Tibial artery (tissue), 4 donors: Measurements from ENCODE around the gene PPL.

Source experiments
- DNase-seq, 2 donors: peaks; one replicate each; pipeline ENCODE4 v3.0.0-alpha.2; 2019
- H3K27ac ChIP-seq, 2 donors: fragments of 200-600 bp; sonication (generic) in 1 of 2; 1 replicate in 1 of 2; 2 replicates in 1 of 2; pipeline ENCODE4 v1.5.1; 2018 to 2019; ENCODE audit warnings: mild to moderate bottlenecking in 1 of 2
- H3K27me3 ChIP-seq, 2 donors: fragments of 200-600 bp; sonication (generic) in 1 of 2; one replicate each; pipeline versions ENCODE4 v1.5.1 to v1.6.0; 2016 to 2019
- H3K36me3 ChIP-seq, 3 donors: fragments of 200-600 bp; sonication (generic) in 2 of 3; one replicate each; pipeline ENCODE4 v1.5.1; 2016 to 2019; ENCODE audit warnings: mild to moderate bottlenecking in 2 of 3
- H3K4me1 ChIP-seq, 4 donors: fragments of 200-600 bp; sonication (generic) in 2 of 4; 1 replicate in 3 of 4; 2 replicates in 1 of 4; pipeline ENCODE4 v1.5.1; 2016 to 2019
- H3K4me3 ChIP-seq, 2 donors: fragments of 200-600 bp; sonication (generic) in 1 of 2; 1 replicate in 1 of 2; 2 replicates in 1 of 2; pipeline ENCODE4 v1.5.1; 2018 to 2019; ENCODE audit warnings: mild to moderate bottlenecking in 2 of 2
- H3K9me3 ChIP-seq, 3 donors: fragments of 200-600 bp; sonication (generic) in 1 of 3; one replicate each; pipeline ENCODE4 v1.5.1; 2016 to 2019
- intact Hi-C: fragments of 100-400 bp; cut with DNase I; formaldehyde crosslinking; loops from one replicate; pipeline ENCODE4 v1.15.0; 2023; ENCODE audit warnings: low total_unique reads
- TF ChIP-seq, protein P1 (sequence below), 2 experiments: fragments of 200-600 bp in 1 of 2; fragments of 450-650 bp in 1 of 2; IDR thresholded peaks; one replicate each; pipeline ENCODE4 v1.5.1; 2017 to 2019; ENCODE audit warnings: antibody characterized with exemption in 2 of 2, mild to moderate bottlenecking in 1 of 2, moderate library complexity in 1 of 2

PPL gene

DNA sequence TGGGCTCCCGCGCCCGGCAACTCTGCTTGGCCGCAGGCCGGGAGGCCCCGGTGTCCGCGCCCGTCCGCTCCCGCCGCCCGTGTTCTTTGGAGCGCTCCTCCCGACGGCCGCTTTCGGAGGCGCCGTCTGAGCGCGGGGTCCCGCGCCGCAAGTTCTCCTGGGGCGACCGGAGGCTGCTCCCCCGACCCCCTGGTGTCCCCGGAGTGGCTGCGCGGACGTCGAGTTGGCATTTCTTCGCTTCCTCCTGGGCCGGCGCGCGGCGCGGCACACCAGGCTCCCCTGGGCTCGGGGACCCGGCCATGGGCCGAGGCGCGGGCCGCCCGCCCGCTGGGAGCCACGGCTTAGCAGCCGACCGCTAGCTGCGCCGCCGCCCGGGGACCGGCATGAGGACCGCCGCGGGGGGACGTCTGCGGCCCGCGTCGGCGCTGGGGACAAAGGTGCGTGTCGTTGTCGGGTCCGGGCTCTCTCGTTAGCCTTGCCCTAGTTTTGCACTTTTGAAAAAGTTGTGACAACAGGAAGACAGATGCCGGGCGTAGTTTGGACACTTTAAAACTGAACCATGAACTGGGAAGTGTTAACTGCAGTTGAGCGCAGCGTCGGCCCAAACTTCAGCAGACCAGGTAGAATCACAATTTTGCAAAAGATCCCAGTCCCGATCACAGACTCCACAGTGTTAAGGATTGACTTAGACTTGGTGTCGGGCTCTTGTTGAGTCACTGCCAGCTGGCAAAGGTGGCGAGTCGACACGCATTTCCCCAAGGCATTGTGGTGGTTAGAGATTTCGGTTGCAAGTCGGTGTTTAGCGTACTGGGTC lies 89.0 kb downstream of the PPL start:
- H3K27ac ChIP-seq, result peak overlapping the region; percentile 91
- intact Hi-C loops, result loop anchor here (2.0 to 5.0 kb wide), 2 partner anchors 81 to 109 kb away; partner anchors contain the start of gene ZNF500
- peaks cover 0 to 62% (median 47%) of the 10 kb centered on the region in 4 donors for H3K4me1 ChIP-seq
- H3K36me3 ChIP-seq, result peaks cover 18 to 29% (median 23%) of the 10 kb centered on the region in 3 donors
- peak overlapping the region; percentile 79 to 95 for H3K4me3 ChIP-seq
- peak; percentile 56 to 82 for DNase-seq
- TF ChIP-seq, protein P1, sequence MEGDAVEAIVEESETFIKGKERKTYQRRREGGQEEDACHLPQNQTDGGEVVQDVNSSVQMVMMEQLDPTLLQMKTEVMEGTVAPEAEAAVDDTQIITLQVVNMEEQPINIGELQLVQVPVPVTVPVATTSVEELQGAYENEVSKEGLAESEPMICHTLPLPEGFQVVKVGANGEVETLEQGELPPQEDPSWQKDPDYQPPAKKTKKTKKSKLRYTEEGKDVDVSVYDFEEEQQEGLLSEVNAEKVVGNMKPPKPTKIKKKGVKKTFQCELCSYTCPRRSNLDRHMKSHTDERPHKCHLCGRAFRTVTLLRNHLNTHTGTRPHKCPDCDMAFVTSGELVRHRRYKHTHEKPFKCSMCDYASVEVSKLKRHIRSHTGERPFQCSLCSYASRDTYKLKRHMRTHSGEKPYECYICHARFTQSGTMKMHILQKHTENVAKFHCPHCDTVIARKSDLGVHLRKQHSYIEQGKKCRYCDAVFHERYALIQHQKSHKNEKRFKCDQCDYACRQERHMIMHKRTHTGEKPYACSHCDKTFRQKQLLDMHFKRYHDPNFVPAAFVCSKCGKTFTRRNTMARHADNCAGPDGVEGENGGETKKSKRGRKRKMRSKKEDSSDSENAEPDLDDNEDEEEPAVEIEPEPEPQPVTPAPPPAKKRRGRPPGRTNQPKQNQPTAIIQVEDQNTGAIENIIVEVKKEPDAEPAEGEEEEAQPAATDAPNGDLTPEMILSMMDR (IDR thresholded peaks at IDR 0.05), result no peak
- no peaks in the 10 kb centered on the region for H3K9me3 ChIP-seq
- H3K27me3 ChIP-seq, result no peaks in the 10 kb centered on the region

GRCh38 chr16:4846901-4847773 lies 89.8 kb downstream of the PPL start, which contains the start of the genes GLYR1 and UBN1:
Gene GLYR1 (minus strand): TSS chr16:4847288. CDS start chr16:4847265, 23 bp downstream.
Gene UBN1 (plus strand): TSS chr16:4847481. CDS start chr16:4852918, 5,437 bp downstream.
- TF ChIP-seq, protein P1 (IDR thresholded peaks at IDR 0.05), result peak in 1 of 2 experiments; percentile 15
- Histone ChIP-seq H3K4me3 (peak within 1 kb of the TSS; percentile 79 to 95), H3K9me3 (no peaks in the 10 kb centered on the region), H3K4me1 (peaks cover 0 to 55% (median 45%) of the 10 kb centered on the region in 4 donors), H3K36me3 (peaks cover 27 to 34% (median 30%) of the 10 kb centered on the region in 3 donors), H3K27ac (peak within 1 kb of the TSS; percentile 91), H3K27me3 (no peaks in the 10 kb centered on the region)
- DNase-seq, result peak; percentile 99 to 100
- intact Hi-C loops, result loop anchor here (5.0 kb wide), 1 partner anchor 80 kb away; the partner anchor contains the start of gene ZNF500

DNA sequence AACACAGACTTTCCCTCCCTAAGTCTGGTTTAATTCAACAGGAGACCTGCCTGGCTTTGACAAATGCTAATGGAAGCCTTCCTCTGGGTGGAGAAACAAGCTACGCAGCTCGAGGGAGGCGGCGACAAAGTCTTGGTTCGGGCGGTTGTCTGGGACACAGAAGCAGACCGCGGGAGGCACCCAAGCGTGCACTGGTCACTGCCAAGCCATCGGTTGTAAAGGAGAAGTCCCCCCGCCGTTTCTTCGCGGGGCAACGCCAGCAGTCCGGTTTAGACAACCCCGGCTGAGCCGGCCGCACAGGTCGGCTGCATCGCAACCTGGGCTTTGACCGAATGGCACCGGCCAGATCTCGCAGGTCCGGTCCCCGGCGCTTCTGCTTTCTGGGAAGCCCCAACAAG lies 90.4 kb downstream of the PPL start:
- H3K27me3 ChIP-seq, result no peaks in the 10 kb centered on the region
- peak in 1 of 2 donors; percentile 51 for DNase-seq
- no peaks in the 10 kb centered on the region for H3K9me3 ChIP-seq
- intact Hi-C loops, result loop anchor here (5.0 kb wide), 1 partner anchor 79 kb away; the partner anchor contains the start of gene ZNF500
- H3K27ac ChIP-seq, result peak overlapping the region; percentile 91
- H3K4me3 ChIP-seq, result peak overlapping the region; percentile 79 to 95
- H3K36me3 ChIP-seq, result peaks cover 33 to 40% (median 36%) of the 10 kb centered on the region in 3 donors
- TF ChIP-seq, protein P1 (IDR thresholded peaks at IDR 0.05), result no peak
- peaks cover 0 to 50% (median 41%) of the 10 kb centered on the region in 4 donors for H3K4me1 ChIP-seq

GRCh38 chr16:4840984-4841383 lies 96.0 kb downstream of the PPL start:
- DNase-seq, result no peak
- TF ChIP-seq, protein P1 (IDR thresholded peaks at IDR 0.05), result no peak
- Histone ChIP-seq H3K36me3 (peaks cover 61 to 93% (median 83%) of the 10 kb centered on the region in 3 donors), H3K9me3 (no peaks in the 10 kb centered on the region), H3K4me3 (no peak overlapping the region), H3K27ac (no peak overlapping the region), H3K4me1 (peaks cover 0 to 13% (median 11%) of the 10 kb centered on the region in 4 donors), H3K27me3 (no peaks in the 10 kb centered on the region)
- intact Hi-C loops, result no loop called here

- Histone ChIP-seq H3K4me1 (peaks cover 0 to 3% (median 1%) of the 10 kb centered on the region in 4 donors), H3K27ac (no peak overlapping the region), H3K36me3 (peaks cover 60 to 98% (median 91%) of the 10 kb centered on the region in 3 donors), H3K9me3 (no peaks in the 10 kb centered on the region), H3K4me3 (no peak overlapping the region), H3K27me3 (no peaks in the 10 kb centered on the region)
- intact Hi-C loops, result no loop called here
- DNase-seq, result no peak
- TF ChIP-seq, protein P1 (IDR thresholded peaks at IDR 0.05), result no peak
These were observed 97.0 kb downstream of the PPL start for GRCh38 chr16:4839942-4840341.
